Measurements from ENCODE around the gene SLC17A9.

SLC17A9 gene

GRCh38 chr20:63013207-63013606 is 60.7 kb downstream of the SLC17A9 start:
- peaks cover 49 to 87% (median 70%) of the 10 kb centered on the region in 5 donors for H3K27me3 ChIP-seq (ENCODE audit: control insufficient read depth in 5 of 5, insufficient read depth in 4 of 5, low read length in 5 of 5)
- H3K4me3 ChIP-seq (ENCODE audit: low read depth in 1 of 5, low read length in 5 of 5), result no peak overlapping the region
- no peak overlapping the region for H3K9ac ChIP-seq (ENCODE audit: low read length in 5 of 5)
- H3K9me3 ChIP-seq (ENCODE audit: control insufficient read depth in 5 of 5, low read length in 5 of 5), result peaks cover 10 to 18% (median 16%) of the 10 kb centered on the region in 5 donors
- H3K4me1 ChIP-seq (ENCODE audit: control insufficient read depth in 5 of 5, insufficient read depth in 5 of 5, low read length in 5 of 5), result peaks cover 0 to 14% (median 7%) of the 10 kb centered on the region in 5 donors
- H3K36me3 ChIP-seq (ENCODE audit: control insufficient read depth in 5 of 5, insufficient read depth in 5 of 5, low read length in 5 of 5), result no peaks in the 10 kb centered on the region
- H3K27ac ChIP-seq (ENCODE audit: low read depth, low read length), result no peak overlapping the region

GRCh38 chr20:63014287-63014686 is 61.8 kb downstream of the SLC17A9 start:
- no peak overlapping the region for H3K9ac ChIP-seq (ENCODE audit: low read length in 5 of 5)
- peaks cover 0 to 7% (median 2%) of the 10 kb centered on the region in 5 donors for H3K4me1 ChIP-seq (ENCODE audit: control insufficient read depth in 5 of 5, insufficient read depth in 5 of 5, low read length in 5 of 5)
- peaks cover 42 to 81% (median 61%) of the 10 kb centered on the region in 5 donors for H3K27me3 ChIP-seq (ENCODE audit: control insufficient read depth in 5 of 5, insufficient read depth in 4 of 5, low read length in 5 of 5)
- H3K27ac ChIP-seq (ENCODE audit: low read depth, low read length), result no peak overlapping the region
- H3K4me3 ChIP-seq (ENCODE audit: low read depth in 1 of 5, low read length in 5 of 5), result no peak overlapping the region
- no peaks in the 10 kb centered on the region for H3K36me3 ChIP-seq (ENCODE audit: control insufficient read depth in 5 of 5, insufficient read depth in 5 of 5, low read length in 5 of 5)
- H3K9me3 ChIP-seq (ENCODE audit: control insufficient read depth in 5 of 5, low read length in 5 of 5), result peaks cover 10 to 18% (median 16%) of the 10 kb centered on the region in 5 donors

GRCh38 chr20:63014710-63015109 is 62.2 kb downstream of the SLC17A9 start:
- no peak overlapping the region for H3K4me3 ChIP-seq (ENCODE audit: low read depth in 1 of 5, low read length in 5 of 5)
- H3K9ac ChIP-seq (ENCODE audit: low read length in 5 of 5), result no peak overlapping the region
- H3K9me3 ChIP-seq (ENCODE audit: control insufficient read depth in 5 of 5, low read length in 5 of 5), result peaks cover 10 to 18% (median 16%) of the 10 kb centered on the region in 5 donors
- peaks cover 0 to 5% (median 0%) of the 10 kb centered on the region in 5 donors for H3K4me1 ChIP-seq (ENCODE audit: control insufficient read depth in 5 of 5, insufficient read depth in 5 of 5, low read length in 5 of 5)
- no peak overlapping the region for H3K27ac ChIP-seq (ENCODE audit: low read depth, low read length)
- H3K36me3 ChIP-seq (ENCODE audit: control insufficient read depth in 5 of 5, insufficient read depth in 5 of 5, low read length in 5 of 5), result no peaks in the 10 kb centered on the region
- H3K27me3 ChIP-seq (ENCODE audit: control insufficient read depth in 5 of 5, insufficient read depth in 4 of 5, low read length in 5 of 5), result peaks cover 40 to 76% (median 57%) of the 10 kb centered on the region in 5 donors

GRCh38 chr20:63015147-63015661 is 62.7 kb downstream of the SLC17A9 start:
- no peaks in the 10 kb centered on the region for H3K36me3 ChIP-seq (ENCODE audit: control insufficient read depth in 5 of 5, insufficient read depth in 5 of 5, low read length in 5 of 5)
- no peak overlapping the region for H3K4me3 ChIP-seq (ENCODE audit: low read depth in 1 of 5, low read length in 5 of 5)
- no peak overlapping the region for H3K9ac ChIP-seq (ENCODE audit: low read length in 5 of 5)
- H3K27me3 ChIP-seq (ENCODE audit: control insufficient read depth in 5 of 5, insufficient read depth in 4 of 5, low read length in 5 of 5), result peaks cover 36 to 71% (median 52%) of the 10 kb centered on the region in 5 donors
- peaks cover 0 to 3% (median 0%) of the 10 kb centered on the region in 5 donors for H3K4me1 ChIP-seq (ENCODE audit: control insufficient read depth in 5 of 5, insufficient read depth in 5 of 5, low read length in 5 of 5)
- no peak overlapping the region for H3K27ac ChIP-seq (ENCODE audit: low read depth, low read length)
- peaks cover 10 to 22% (median 16%) of the 10 kb centered on the region in 5 donors for H3K9me3 ChIP-seq (ENCODE audit: control insufficient read depth in 5 of 5, low read length in 5 of 5)

- no peak overlapping the region for H3K4me3 ChIP-seq (ENCODE audit: low read depth in 1 of 5, low read length in 5 of 5)
- H3K9me3 ChIP-seq (ENCODE audit: control insufficient read depth in 5 of 5, low read length in 5 of 5), result peaks cover 10 to 28% (median 18%) of the 10 kb centered on the region in 5 donors
Measured at GRCh38 chr20:63015662-63016361, 63.3 kb downstream of the SLC17A9 start.

GRCh38 chr20:63016514-63017075 is 64.1 kb downstream of the SLC17A9 start:
- Histone ChIP-seq H3K27ac (ENCODE audit: low read depth, low read length) (no peak overlapping the region), H3K4me3 (ENCODE audit: low read depth in 1 of 5, low read length in 5 of 5) (no peak overlapping the region), H3K27me3 (ENCODE audit: control insufficient read depth in 5 of 5, insufficient read depth in 4 of 5, low read length in 5 of 5) (peaks cover 38 to 71% (median 56%) of the 10 kb centered on the region in 5 donors), H3K4me1 (ENCODE audit: control insufficient read depth in 5 of 5, insufficient read depth in 5 of 5, low read length in 5 of 5) (no peaks in the 10 kb centered on the region), H3K9ac (ENCODE audit: low read length in 5 of 5) (no peak overlapping the region), H3K36me3 (ENCODE audit: control insufficient read depth in 5 of 5, insufficient read depth in 5 of 5, low read length in 5 of 5) (no peaks in the 10 kb centered on the region), H3K9me3 (ENCODE audit: control insufficient read depth in 5 of 5, low read length in 5 of 5) (peaks cover 10 to 29% (median 20%) of the 10 kb centered on the region in 5 donors)

More at GRCh38 chr20:63015662-63016361, 63.3 kb downstream of the SLC17A9 start:
- Histone ChIP-seq H3K9ac (ENCODE audit: low read length in 5 of 5) (no peak overlapping the region), H3K27me3 (ENCODE audit: control insufficient read depth in 5 of 5, insufficient read depth in 4 of 5, low read length in 5 of 5) (peaks cover 37 to 71% (median 52%) of the 10 kb centered on the region in 5 donors), H3K4me1 (ENCODE audit: control insufficient read depth in 5 of 5, insufficient read depth in 5 of 5, low read length in 5 of 5) (no peaks in the 10 kb centered on the region), H3K27ac (ENCODE audit: low read depth, low read length) (no peak overlapping the region), H3K36me3 (ENCODE audit: control insufficient read depth in 5 of 5, insufficient read depth in 5 of 5, low read length in 5 of 5) (no peaks in the 10 kb centered on the region)

- H3K9ac ChIP-seq (ENCODE audit: low read length in 5 of 5), result no peak overlapping the region
- peaks cover 10 to 29% (median 20%) of the 10 kb centered on the region in 5 donors for H3K9me3 ChIP-seq (ENCODE audit: control insufficient read depth in 5 of 5, low read length in 5 of 5)
- H3K27me3 ChIP-seq (ENCODE audit: control insufficient read depth in 5 of 5, insufficient read depth in 4 of 5, low read length in 5 of 5), result peaks cover 38 to 72% (median 59%) of the 10 kb centered on the region in 5 donors
- H3K4me1 ChIP-seq (ENCODE audit: control insufficient read depth in 5 of 5, insufficient read depth in 5 of 5, low read length in 5 of 5), result no peaks in the 10 kb centered on the region
- no peaks in the 10 kb centered on the region for H3K36me3 ChIP-seq (ENCODE audit: control insufficient read depth in 5 of 5, insufficient read depth in 5 of 5, low read length in 5 of 5)
- H3K27ac ChIP-seq (ENCODE audit: low read depth, low read length), result no peak overlapping the region
- no peak overlapping the region for H3K4me3 ChIP-seq (ENCODE audit: low read depth in 1 of 5, low read length in 5 of 5)
Measured at GRCh38 chr20:63017076-63017825, 64.7 kb downstream of the SLC17A9 start.

GRCh38 chr20:63017826-63018411 is 65.4 kb downstream of the SLC17A9 start:
- peaks cover 41 to 74% (median 63%) of the 10 kb centered on the region in 5 donors for H3K27me3 ChIP-seq (ENCODE audit: control insufficient read depth in 5 of 5, insufficient read depth in 4 of 5, low read length in 5 of 5)
- H3K27ac ChIP-seq (ENCODE audit: low read depth, low read length), result no peak overlapping the region
- no peaks in the 10 kb centered on the region for H3K4me1 ChIP-seq (ENCODE audit: control insufficient read depth in 5 of 5, insufficient read depth in 5 of 5, low read length in 5 of 5)
- H3K36me3 ChIP-seq (ENCODE audit: control insufficient read depth in 5 of 5, insufficient read depth in 5 of 5, low read length in 5 of 5), result no peaks in the 10 kb centered on the region
- no peak overlapping the region for H3K9ac ChIP-seq (ENCODE audit: low read length in 5 of 5)
- H3K4me3 ChIP-seq (ENCODE audit: low read depth in 1 of 5, low read length in 5 of 5), result no peak overlapping the region
- peaks cover 4 to 23% (median 16%) of the 10 kb centered on the region in 5 donors for H3K9me3 ChIP-seq (ENCODE audit: control insufficient read depth in 5 of 5, low read length in 5 of 5)
